Gastrocnemius medialis (tissue), 4 donors: ENCODE measurements around the gene CXorf66. TPM values are rescaled to one million over a fixed set of nuclear protein-coding genes. Genes with fewer than 3 reads are reported as not detected.

Source experiments
- ATAC-seq, 2 donors: fragments of 150-250 bp; one replicate each; pipeline ENCODE4 v1.9.1; 2016
- DNase-seq, 2 donors: peaks; one replicate each; pipeline ENCODE4 v3.0.0-alpha.2; 2019
- H3K27ac ChIP-seq, 4 donors: fragments of 200-600 bp; sonication (generic); 1 replicate in 1 of 4; 2 replicates in 3 of 4; pipeline ENCODE4 v1.5.1; 2016 to 2018; ENCODE audit warnings: mild to moderate bottlenecking in 2 of 4, moderate library complexity in 1 of 4
- H3K27me3 ChIP-seq, 3 donors: fragments of 200-600 bp; sonication (generic) in 2 of 3; 1 replicate in 1 of 3; 2 replicates in 2 of 3; pipeline versions ENCODE4 v1.5.1 to v1.6.0; 2016 to 2019; ENCODE audit warnings: mild to moderate bottlenecking in 1 of 3, moderate library complexity in 1 of 3
- H3K36me3 ChIP-seq, 2 donors: fragments of 200-600 bp; sonication (generic) in 1 of 2; one replicate each; pipeline ENCODE4 v1.5.1; 2017 to 2018
- H3K4me1 ChIP-seq, 2 donors: fragments of 200-600 bp; sonication (generic) in 1 of 2; one replicate each; pipeline ENCODE4 v1.5.1; 2016 to 2017; ENCODE audit warnings: mild to moderate bottlenecking in 2 of 2
- H3K4me3 ChIP-seq, 4 donors: fragments of 200-600 bp; sonication (generic) in 3 of 4; 1 replicate in 1 of 4; 2 replicates in 3 of 4; pipeline ENCODE4 v1.5.1; 2016 to 2019; ENCODE audit warnings: mild to moderate bottlenecking in 2 of 4
- H3K9me3 ChIP-seq, 3 donors: fragments of 200-600 bp; sonication (generic) in 2 of 3; 1 replicate in 1 of 3; 2 replicates in 2 of 3; pipeline ENCODE4 v1.5.1; 2016 to 2019
- POLR2A ChIP-seq, 2 donors: fragments of 450-650 bp; IDR thresholded peaks; one replicate each; pipeline ENCODE4 v1.6.1; 2017; ENCODE audit warnings: antibody characterized with exemption in 2 of 2, mild to moderate bottlenecking in 2 of 2, moderate library complexity in 2 of 2
- in situ Hi-C, 4 donors: fragments of 200-750 bp; cut with MboI; loops; one replicate each; pipeline versions ENCODE4 v1.15.0 to v1.8.0; 2017; ENCODE audit warnings: low sequenced_read_pairs in 4 of 4
- intact Hi-C: fragments of 100-400 bp; cut with DNase I; formaldehyde crosslinking; loops from one replicate; pipeline ENCODE4 v1.15.1; 2023; ENCODE audit warnings: low total_unique reads
- total RNA-seq, 4 donors: library from RNA; depleted of rRNA; stranded (reverse); fragments of >200 nt; gene quantifications; one replicate each; pipeline versions ENCODE4 v1.1.0 to v1.2.3, GENCODE V29; 2016
- TF ChIP-seq, protein P1 (sequence below), 5 experiments: fragments of 450-650 bp in 3 of 5; fragments of 200-600 bp in 2 of 5; sonication (generic) in 2 of 5; IDR thresholded peaks in 4 of 5; conservative IDR thresholded peaks in 1 of 5; 1 replicate in 4 of 5; 2 replicates in 1 of 5; pipeline ENCODE4 v1.5.1; 2016 to 2019; ENCODE audit warnings: antibody characterized with exemption in 5 of 5, mild to moderate bottlenecking in 3 of 5, moderate library complexity in 3 of 5

CXorf66 gene, protein sequence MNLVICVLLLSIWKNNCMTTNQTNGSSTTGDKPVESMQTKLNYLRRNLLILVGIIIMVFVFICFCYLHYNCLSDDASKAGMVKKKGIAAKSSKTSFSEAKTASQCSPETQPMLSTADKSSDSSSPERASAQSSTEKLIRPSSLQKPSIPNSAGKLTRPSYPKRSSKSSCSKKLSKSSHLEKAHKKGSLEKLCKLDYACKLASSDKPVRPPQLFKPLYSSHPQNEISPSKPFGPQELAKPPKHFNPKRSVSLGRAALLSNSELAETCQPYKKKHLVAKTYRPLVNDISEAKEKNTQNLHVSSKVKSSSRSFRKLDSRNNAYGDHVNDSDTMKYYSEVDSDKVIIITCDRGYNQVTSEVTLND
- total RNA-seq, result not detected

DNA sequence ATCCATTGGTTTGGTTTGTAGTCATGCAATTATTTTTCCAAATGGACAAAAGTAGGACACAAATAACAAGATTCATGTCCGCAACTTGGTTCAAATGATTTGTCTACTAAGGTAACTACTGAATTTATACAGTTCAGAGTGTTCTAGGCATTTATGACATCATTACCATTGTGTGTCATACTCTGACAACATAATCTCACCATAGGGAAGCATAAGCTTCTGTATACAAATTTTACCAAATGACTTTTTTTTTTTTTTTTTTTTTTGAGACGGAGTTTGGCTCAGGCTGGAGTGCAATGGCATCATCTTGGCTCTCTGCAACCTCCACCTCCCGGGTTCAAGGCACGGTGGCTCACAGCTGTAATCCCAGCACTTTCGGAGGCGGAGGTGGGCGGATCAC is at the start of gene CXorf66:
Gene CXorf66 (minus strand): TSS at position 101 of the 400 bp plus-strand sequence. CDS start 25 bp downstream, at position 76.
- intact Hi-C loops (no loop called here), in situ Hi-C loops (no loop called here)
- peaks cover 0 to 5% (median 0%) of the 10 kb centered on the region in 3 donors for H3K9me3 ChIP-seq
- ATAC-seq (no peak), DNase-seq (no peak)
- H3K27me3 ChIP-seq, result no peaks in the 10 kb centered on the region
- H3K4me3 ChIP-seq, result no peak within 1 kb of the TSS
- TF ChIP-seq, protein P1, sequence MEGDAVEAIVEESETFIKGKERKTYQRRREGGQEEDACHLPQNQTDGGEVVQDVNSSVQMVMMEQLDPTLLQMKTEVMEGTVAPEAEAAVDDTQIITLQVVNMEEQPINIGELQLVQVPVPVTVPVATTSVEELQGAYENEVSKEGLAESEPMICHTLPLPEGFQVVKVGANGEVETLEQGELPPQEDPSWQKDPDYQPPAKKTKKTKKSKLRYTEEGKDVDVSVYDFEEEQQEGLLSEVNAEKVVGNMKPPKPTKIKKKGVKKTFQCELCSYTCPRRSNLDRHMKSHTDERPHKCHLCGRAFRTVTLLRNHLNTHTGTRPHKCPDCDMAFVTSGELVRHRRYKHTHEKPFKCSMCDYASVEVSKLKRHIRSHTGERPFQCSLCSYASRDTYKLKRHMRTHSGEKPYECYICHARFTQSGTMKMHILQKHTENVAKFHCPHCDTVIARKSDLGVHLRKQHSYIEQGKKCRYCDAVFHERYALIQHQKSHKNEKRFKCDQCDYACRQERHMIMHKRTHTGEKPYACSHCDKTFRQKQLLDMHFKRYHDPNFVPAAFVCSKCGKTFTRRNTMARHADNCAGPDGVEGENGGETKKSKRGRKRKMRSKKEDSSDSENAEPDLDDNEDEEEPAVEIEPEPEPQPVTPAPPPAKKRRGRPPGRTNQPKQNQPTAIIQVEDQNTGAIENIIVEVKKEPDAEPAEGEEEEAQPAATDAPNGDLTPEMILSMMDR (IDR thresholded peaks at IDR 0.05 in 4 of 5, conservative IDR thresholded peaks at IDR 0.05 in 1 of 5), result no peak
- TF ChIP-seq POLR2A (IDR thresholded peaks at IDR 0.05), result no peak
- H3K27ac ChIP-seq, result no peak within 1 kb of the TSS
- no peaks in the 10 kb centered on the region for H3K4me1 ChIP-seq
- no peaks in the 10 kb centered on the region for H3K36me3 ChIP-seq

DNA sequence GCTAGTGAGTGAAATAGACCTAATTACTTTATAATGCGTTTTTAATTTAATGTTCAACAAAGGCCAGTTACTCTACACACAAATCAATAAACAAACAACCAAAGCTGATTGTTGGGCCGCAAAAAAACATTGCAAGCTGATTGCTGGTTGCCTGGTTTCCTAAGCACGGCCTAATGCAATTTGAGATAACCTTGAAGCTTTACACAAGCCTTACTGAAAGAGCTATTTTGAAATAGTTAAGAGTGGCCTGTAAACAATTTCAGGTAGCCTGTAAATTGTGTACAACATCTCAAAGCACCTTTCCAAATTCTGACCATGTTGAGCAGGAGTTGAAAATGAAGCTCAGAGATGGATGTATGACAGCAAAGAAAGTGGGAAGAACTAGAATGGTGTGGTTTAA is 17.5 kb upstream of the CXorf66 start:
- in situ Hi-C loops, result no loop called here

DNA sequence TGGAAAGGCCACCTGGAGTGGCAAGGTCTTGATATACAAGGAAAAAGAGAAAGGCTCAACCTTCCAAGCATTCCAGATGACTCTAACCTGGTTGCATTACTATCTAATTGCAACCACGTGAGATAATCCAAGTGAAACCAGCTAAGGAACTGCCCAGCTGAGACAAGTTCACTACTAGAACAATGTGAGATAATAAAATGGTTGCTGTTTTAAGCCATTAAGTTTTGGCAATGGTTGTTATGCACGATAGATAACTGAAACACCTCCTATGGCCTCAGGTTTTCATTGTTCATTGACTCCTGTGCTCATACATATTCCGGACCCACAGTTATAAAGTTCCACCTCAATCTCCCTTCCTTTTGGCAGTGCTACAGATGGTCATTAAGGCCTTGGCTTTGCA is 9.2 kb upstream of the CXorf66 start:
- H3K36me3 ChIP-seq, result no peaks in the 10 kb centered on the region
- H3K9me3 ChIP-seq, result no peaks in the 10 kb centered on the region
- H3K4me3 ChIP-seq, result no peak overlapping the region
- peaks cover 0 to 4% (median 0%) of the 10 kb centered on the region in 3 donors for H3K27me3 ChIP-seq
- H3K4me1 ChIP-seq, result no peaks in the 10 kb centered on the region
- H3K27ac ChIP-seq, result no peak overlapping the region
- in situ Hi-C loops, result no loop called here
- no peak for ATAC-seq
- no peak for DNase-seq
- TF ChIP-seq POLR2A (IDR thresholded peaks at IDR 0.05), result no peak
- TF ChIP-seq, protein P1 (IDR thresholded peaks at IDR 0.05 in 4 of 5, conservative IDR thresholded peaks at IDR 0.05 in 1 of 5), result no peak
- intact Hi-C loops, result no loop called here

More for the DNA sequence above, 17.5 kb upstream of the CXorf66 start:
- DNase-seq (no peak), ATAC-seq (no peak)
- H3K27ac ChIP-seq, result no peak overlapping the region
- H3K27me3 ChIP-seq, result no peaks in the 10 kb centered on the region
- intact Hi-C loops, result no loop called here
- no peaks in the 10 kb centered on the region for H3K9me3 ChIP-seq
- TF ChIP-seq POLR2A (IDR thresholded peaks at IDR 0.05), result no peak
- TF ChIP-seq, protein P1 (IDR thresholded peaks at IDR 0.05 in 4 of 5, conservative IDR thresholded peaks at IDR 0.05 in 1 of 5), result no peak
- no peak overlapping the region for H3K4me3 ChIP-seq
- no peaks in the 10 kb centered on the region for H3K36me3 ChIP-seq
- no peaks in the 10 kb centered on the region for H3K4me1 ChIP-seq

DNA sequence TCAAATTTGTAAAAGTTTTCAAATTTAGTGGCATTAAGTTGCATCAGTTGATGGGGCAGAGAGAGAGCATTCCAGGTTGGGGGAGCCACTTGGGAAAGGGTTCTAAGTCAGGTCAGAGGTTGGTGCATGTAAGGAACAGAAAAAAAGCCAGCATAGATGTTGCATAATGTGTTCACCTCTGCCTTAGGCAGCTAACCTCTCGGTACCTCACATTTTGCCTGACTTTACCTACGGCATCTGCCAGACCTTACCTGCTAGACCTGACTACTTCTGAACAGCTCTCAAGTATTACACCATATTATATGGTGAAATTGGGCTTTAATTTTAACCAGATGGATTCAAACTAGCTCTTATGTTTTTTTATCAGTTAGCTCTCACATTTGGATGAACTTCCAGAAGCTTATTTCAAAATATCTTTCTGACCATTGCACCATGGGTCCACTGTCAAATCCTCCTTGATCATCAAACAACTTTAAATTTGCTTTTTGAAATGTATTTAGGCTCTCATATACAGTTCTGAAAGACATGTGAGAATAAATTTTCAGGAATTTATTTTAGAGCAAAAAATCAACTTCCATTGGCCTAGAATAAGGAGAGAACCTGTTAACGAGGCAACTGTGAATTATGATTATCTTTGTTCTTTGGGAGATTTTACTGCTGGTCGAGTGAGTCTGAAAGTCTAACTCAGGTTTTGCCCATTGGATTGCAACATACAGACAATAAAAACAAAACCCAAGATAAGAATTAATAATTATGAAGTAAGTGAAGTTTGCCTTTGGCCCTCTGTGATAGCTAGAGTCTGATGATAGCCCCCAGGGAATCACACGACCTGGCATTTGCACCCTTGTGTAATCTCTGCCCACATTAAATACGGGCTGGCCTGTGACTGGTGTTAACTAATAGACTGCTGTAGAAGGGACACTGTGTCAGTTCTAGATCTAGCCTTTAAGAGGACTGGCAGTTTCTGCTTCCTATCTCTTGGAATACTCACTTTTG is 7.6 kb upstream of the CXorf66 start:
- TF ChIP-seq, protein P1 (IDR thresholded peaks at IDR 0.05 in 4 of 5, conservative IDR thresholded peaks at IDR 0.05 in 1 of 5), result no peak
- TF ChIP-seq POLR2A (IDR thresholded peaks at IDR 0.05), result no peak
- in situ Hi-C loops, result no loop called here

More for the DNA sequence above, 7.6 kb upstream of the CXorf66 start:
- Histone ChIP-seq H3K27me3 (peaks cover 0 to 4% (median 0%) of the 10 kb centered on the region in 3 donors), H3K4me1 (no peaks in the 10 kb centered on the region), H3K27ac (no peak overlapping the region), H3K9me3 (no peaks in the 10 kb centered on the region), H3K36me3 (no peaks in the 10 kb centered on the region), H3K4me3 (no peak overlapping the region)
- ATAC-seq (no peak), DNase-seq (no peak)
- intact Hi-C loops, result no loop called here
